Mesendoderm (in vitro differentiated cells): ENCODE measurements around the gene N4BP2.

Experiments used
- DNase-seq: peaks from one replicate; pipeline ENCODE4 v3.0.0; 2013
- H2AK5ac ChIP-seq: 2 replicates; pipeline ENCODE4 v1.6.1; 2013; ENCODE audit warnings: low read length, inconsistent platforms
- H2BK120ac ChIP-seq: 2 replicates; pipeline ENCODE4 v1.6.1; 2013; ENCODE audit warnings: low read depth, mild to moderate bottlenecking, low read length, moderate library complexity, mixed read lengths
- H2BK15ac ChIP-seq: replicated peaks from 2 replicates; pipeline ENCODE4 v1.6.1; 2013; ENCODE audit warnings: low read depth, mild to moderate bottlenecking, moderate library complexity
- H2BK5ac ChIP-seq: 2 replicates; pipeline ENCODE4 v1.6.1; 2013; ENCODE audit warnings: low read length, inconsistent platforms
- H3K18ac ChIP-seq: 2 replicates; pipeline ENCODE4 v1.6.1; 2013; ENCODE audit warnings: mild to moderate bottlenecking, low read length, mixed read lengths
- H3K23ac ChIP-seq: one replicate; pipeline ENCODE4 v1.6.1; 2013; ENCODE audit warnings: low read length
- H3K27ac ChIP-seq: 2 replicates; pipeline ENCODE4 v1.5.1; 2013; ENCODE audit warnings: low read depth, mild to moderate bottlenecking, inconsistent platforms, low read length, moderate library complexity
- H3K27me3 ChIP-seq: 2 replicates; pipeline ENCODE4 v1.6.1; 2013; ENCODE audit warnings: low read length, control low read depth, mild to moderate bottlenecking, inconsistent platforms; ENCODE audit not compliant: insufficient read depth, poor library complexity
- H3K36me3 ChIP-seq: 2 replicates; pipeline ENCODE4 v1.6.1; 2013; ENCODE audit warnings: low read length, inconsistent platforms; ENCODE audit not compliant: control insufficient read depth, insufficient read depth
- H3K4ac ChIP-seq: one replicate; pipeline ENCODE4 v1.6.1; 2013; ENCODE audit warnings: low read depth, mild to moderate bottlenecking, low read length, moderate library complexity
- H3K4me1 ChIP-seq: 2 replicates; pipeline ENCODE4 v1.6.1; 2013; ENCODE audit warnings: low read depth, low read length, inconsistent platforms; ENCODE audit not compliant: control insufficient read depth
- H3K4me2 ChIP-seq: 2 replicates; pipeline ENCODE4 v1.6.1; 2013; ENCODE audit warnings: low read length
- H3K4me3 ChIP-seq: 2 replicates; pipeline ENCODE4 v1.5.1; 2013; ENCODE audit warnings: mild to moderate bottlenecking, low read length
- H3K56ac ChIP-seq: one replicate; pipeline ENCODE4 v1.6.1; 2013; ENCODE audit warnings: low read length
- H3K79me1 ChIP-seq: 2 replicates; pipeline ENCODE4 v1.6.1; 2013; ENCODE audit warnings: low read length, inconsistent platforms
- H3K79me2 ChIP-seq: 2 replicates; pipeline ENCODE4 v1.6.1; 2013; ENCODE audit warnings: mild to moderate bottlenecking, low read length; ENCODE audit not compliant: control insufficient read depth, insufficient read depth
- H3K9ac ChIP-seq: 2 replicates; pipeline ENCODE4 v1.6.1; 2013; ENCODE audit warnings: low read length, inconsistent platforms
- H4K5ac ChIP-seq: one replicate; pipeline ENCODE4 v1.6.1; 2013; ENCODE audit warnings: low read length
- H4K8ac ChIP-seq: one replicate; pipeline ENCODE4 v1.6.1; 2013; ENCODE audit warnings: low read depth, mild to moderate bottlenecking, control low read depth, low read length, moderate library complexity
- WGBS: extraction: QIAGEN DNeasy Blood & Tissue Kit; methylation state at CpG from one replicate; pipeline ENCODE4 v1.1.7; 2013; ENCODE audit warnings: low lambda C conversion rate, missing lambda C conversion rate; ENCODE audit not compliant: insufficient coverage; ENCODE audit errors: extremely low coverage; 5-methylcytosine and 5-hydroxymethylcytosine counted together

Gene N4BP2

DNA sequence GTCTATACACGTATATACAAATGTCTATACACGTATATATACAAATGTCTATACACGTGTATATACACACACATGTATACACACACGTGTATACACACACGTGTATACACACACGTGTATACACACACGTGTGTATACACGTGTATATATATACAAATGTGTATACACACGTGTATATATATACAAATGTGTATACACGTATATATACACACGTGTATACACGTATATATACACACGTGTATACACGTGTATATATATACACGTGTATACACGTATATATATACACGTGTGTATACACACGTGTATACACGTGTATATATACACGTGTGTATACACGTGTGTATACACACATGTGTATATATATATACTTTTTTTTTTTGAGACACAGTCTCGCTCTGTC, 23.9 kb upstream of the N4BP2 start:
- Histone ChIP-seq H3K79me2 (no peaks in the 10 kb centered on the region), H3K27ac (no peak overlapping the region), H3K4me1 (no peaks in the 10 kb centered on the region), H4K5ac (no peak overlapping the region), H3K36me3 (no peaks in the 10 kb centered on the region), H3K56ac (no peak overlapping the region), H4K8ac (no peak overlapping the region), H3K4me2 (no peak overlapping the region), H3K18ac (no peak overlapping the region), H2BK120ac (no peak overlapping the region), H3K9ac (no peak overlapping the region), H3K4me3 (no peak overlapping the region), H3K23ac (no peak overlapping the region), H2BK5ac (no peak overlapping the region), H3K27me3 (no peaks in the 10 kb centered on the region), H2BK15ac (no peak overlapping the region), H2AK5ac (no peak overlapping the region), H3K4ac (no peak overlapping the region), H3K79me1 (no peaks in the 10 kb centered on the region)
- DNase-seq, result no peak
- WGBS, result no CpG with 5 or more reads among the region's 22 CpGs

DNA sequence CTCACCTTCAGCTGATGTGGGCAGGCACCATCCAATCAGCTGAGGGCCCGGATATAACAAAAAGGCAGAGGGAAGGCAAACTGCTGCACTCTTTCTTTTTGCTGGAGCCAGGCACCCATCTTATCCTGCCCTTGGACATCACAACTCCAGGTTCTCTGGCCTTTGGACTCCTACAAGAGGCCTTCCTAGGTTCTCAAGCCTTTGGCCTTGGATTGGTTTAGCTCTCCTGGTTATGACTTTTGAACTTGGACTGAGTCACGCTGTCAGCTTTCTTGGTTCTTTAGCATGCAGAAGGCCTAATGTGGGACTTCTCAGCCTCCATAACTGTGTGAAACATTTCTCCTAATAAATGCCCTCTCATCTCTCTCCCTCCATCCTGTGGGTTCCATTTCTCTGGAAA, 23.0 kb upstream of the N4BP2 start:
- H3K79me1 ChIP-seq, result no peaks in the 10 kb centered on the region
- H4K8ac ChIP-seq, result no peak overlapping the region
- no peaks in the 10 kb centered on the region for H3K27me3 ChIP-seq
- no peaks in the 10 kb centered on the region for H3K79me2 ChIP-seq
- no CpG with 5 or more reads among the region's 2 CpGs for WGBS
- H3K18ac ChIP-seq, result no peak overlapping the region
- no peak overlapping the region for H2BK15ac ChIP-seq
- H3K36me3 ChIP-seq, result no peaks in the 10 kb centered on the region
- H3K9ac ChIP-seq, result no peak overlapping the region
- no peak overlapping the region for H3K56ac ChIP-seq
- no peak overlapping the region for H2BK120ac ChIP-seq
- no peak overlapping the region for H3K4me2 ChIP-seq
- DNase-seq, result no peak
- H3K27ac ChIP-seq, result no peak overlapping the region
- no peaks in the 10 kb centered on the region for H3K4me1 ChIP-seq
- no peak overlapping the region for H3K4me3 ChIP-seq
- no peak overlapping the region for H2BK5ac ChIP-seq
- no peak overlapping the region for H3K4ac ChIP-seq
- H4K5ac ChIP-seq, result no peak overlapping the region
- H2AK5ac ChIP-seq, result no peak overlapping the region
- H3K23ac ChIP-seq, result no peak overlapping the region

DNA sequence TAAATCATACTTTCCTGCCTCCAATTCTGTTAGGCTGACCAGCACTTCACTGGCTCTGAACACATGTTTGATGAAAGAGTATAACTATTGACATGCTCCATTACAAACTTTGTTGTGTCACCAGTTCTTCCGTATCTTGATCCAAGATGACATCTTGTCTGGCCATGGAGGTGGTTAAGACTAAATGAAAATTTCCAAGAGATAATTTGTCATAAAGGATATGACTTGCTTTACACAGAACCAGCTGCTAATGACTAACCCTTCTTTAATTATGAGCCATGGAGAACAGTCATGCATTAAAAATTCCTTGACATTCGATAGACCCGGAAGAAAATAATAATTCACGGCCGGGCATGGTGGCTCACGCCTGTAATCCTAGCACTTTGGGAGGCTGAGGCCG, 17.7 kb upstream of the N4BP2 start:
- no CpG with 5 or more reads among the region's 7 CpGs for WGBS
- Histone ChIP-seq H3K4me1 (no peaks in the 10 kb centered on the region), H2BK120ac (no peak overlapping the region), H3K4me3 (no peak overlapping the region), H4K5ac (no peak overlapping the region), H4K8ac (no peak overlapping the region), H3K79me1 (no peaks in the 10 kb centered on the region), H3K23ac (no peak overlapping the region), H3K18ac (no peak overlapping the region), H3K4ac (no peak overlapping the region), H3K56ac (no peak overlapping the region), H3K27me3 (no peaks in the 10 kb centered on the region), H3K27ac (no peak overlapping the region), H3K79me2 (no peaks in the 10 kb centered on the region), H3K4me2 (no peak overlapping the region), H2BK5ac (no peak overlapping the region), H3K36me3 (no peaks in the 10 kb centered on the region), H2BK15ac (no peak overlapping the region), H2AK5ac (no peak overlapping the region), H3K9ac (no peak overlapping the region)
- DNase-seq, result no peak

DNA sequence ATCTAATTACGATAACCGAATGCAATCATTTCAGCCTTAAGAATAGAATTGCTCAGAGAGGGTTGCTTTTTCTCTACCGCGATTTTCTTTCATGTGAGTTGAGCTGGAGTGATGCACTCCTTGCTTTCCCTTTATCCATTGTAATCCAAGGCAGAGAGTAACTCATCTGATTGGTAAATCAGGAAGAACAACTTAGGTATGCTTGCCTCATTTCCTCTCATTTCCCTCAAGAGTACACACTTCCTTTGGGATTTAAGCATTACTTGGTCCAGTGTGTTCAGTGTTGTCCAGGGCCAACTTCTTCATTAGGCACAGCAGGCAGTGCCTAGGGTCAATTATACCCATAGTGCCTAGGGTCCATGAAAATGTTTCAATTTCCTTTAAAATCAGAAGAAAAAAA, 15.7 kb upstream of the N4BP2 start:
- Histone ChIP-seq H2BK15ac (no peak overlapping the region), H3K4me1 (no peaks in the 10 kb centered on the region), H2BK120ac (no peak overlapping the region), H3K4ac (no peak overlapping the region), H3K9ac (no peak overlapping the region), H2AK5ac (no peak overlapping the region), H3K4me2 (no peak overlapping the region), H3K23ac (no peak overlapping the region), H3K56ac (no peak overlapping the region), H3K4me3 (no peak overlapping the region), H3K36me3 (no peaks in the 10 kb centered on the region), H3K18ac (no peak overlapping the region), H3K27ac (no peak overlapping the region), H4K5ac (no peak overlapping the region), H3K27me3 (no peaks in the 10 kb centered on the region), H4K8ac (no peak overlapping the region), H3K79me1 (no peaks in the 10 kb centered on the region), H2BK5ac (no peak overlapping the region), H3K79me2 (no peaks in the 10 kb centered on the region)
- no peak for DNase-seq
- WGBS, result no CpG with 5 or more reads among the region's 4 CpGs

DNA sequence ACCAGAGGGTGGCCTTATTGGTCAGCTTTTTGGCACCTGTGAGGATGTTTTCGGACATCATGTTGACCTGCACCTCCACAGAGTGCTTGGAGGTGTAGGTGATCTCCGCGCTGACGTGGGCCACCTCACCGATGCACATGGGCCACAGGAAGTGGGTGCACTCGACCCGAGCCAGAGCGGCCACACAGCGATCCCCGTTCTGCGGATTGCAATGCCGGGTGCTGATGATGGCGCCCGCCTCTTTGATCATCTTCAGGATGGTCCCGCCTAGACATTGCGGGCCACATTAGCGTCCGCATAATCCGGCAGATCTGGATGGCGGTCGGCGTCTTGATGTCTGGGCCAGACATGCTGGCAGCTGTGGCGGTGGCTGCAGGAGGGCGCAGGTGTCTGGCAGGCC, 12.9 kb upstream of the N4BP2 start:
- Histone ChIP-seq H2BK5ac (no peak overlapping the region), H4K8ac (no peak overlapping the region), H3K18ac (no peak overlapping the region), H2AK5ac (no peak overlapping the region), H3K9ac (no peak overlapping the region), H3K27ac (no peak overlapping the region), H3K4me3 (no peak overlapping the region), H2BK15ac (no peak overlapping the region), H3K36me3 (no peaks in the 10 kb centered on the region), H4K5ac (no peak overlapping the region), H3K4me2 (no peak overlapping the region), H3K79me2 (no peaks in the 10 kb centered on the region), H2BK120ac (no peak overlapping the region), H3K79me1 (no peaks in the 10 kb centered on the region), H3K4ac (no peak overlapping the region), H3K27me3 (no peaks in the 10 kb centered on the region), H3K4me1 (no peaks in the 10 kb centered on the region), H3K23ac (no peak overlapping the region), H3K56ac (no peak overlapping the region)
- no peak for DNase-seq
- no CpG with 5 or more reads among the region's 24 CpGs for WGBS

DNA sequence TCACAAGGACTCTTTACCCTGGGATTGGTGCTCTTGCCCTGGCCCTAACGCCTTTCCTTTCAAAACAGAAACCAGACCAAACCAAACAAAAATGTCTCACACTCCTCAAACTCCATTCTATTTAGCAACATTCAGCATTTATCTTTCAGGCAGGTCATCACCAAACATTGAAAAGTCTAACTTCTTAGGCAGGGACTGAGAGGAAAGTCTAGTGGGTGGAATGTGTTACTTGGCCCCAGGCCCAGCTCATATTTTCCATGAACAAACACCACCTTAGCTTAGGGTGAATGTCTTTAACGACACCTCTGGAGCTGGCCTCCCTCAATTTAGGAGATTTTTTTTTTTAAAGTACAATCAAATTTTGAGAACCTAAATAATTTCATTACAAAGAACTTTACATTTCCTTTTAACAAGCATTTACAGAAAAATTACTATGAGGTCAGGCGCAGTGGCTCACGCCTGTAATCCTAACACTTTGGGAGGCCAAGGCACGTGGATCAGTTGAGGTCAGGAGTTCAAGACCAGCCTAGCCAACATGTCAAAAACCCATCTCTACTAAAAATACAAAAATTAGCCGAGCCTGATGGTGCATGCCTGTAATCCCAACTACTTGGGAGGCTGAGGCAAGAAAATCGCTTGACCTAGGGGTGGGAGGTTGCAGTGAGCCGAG, 10.2 kb upstream of the N4BP2 start:
- Histone ChIP-seq H3K23ac (no peak overlapping the region), H3K79me2 (no peaks in the 10 kb centered on the region), H2AK5ac (no peak overlapping the region), H3K27ac (no peak overlapping the region), H2BK5ac (no peak overlapping the region), H3K4ac (no peak overlapping the region), H4K8ac (no peak overlapping the region), H2BK120ac (no peak overlapping the region), H3K79me1 (no peaks in the 10 kb centered on the region), H3K36me3 (no peaks in the 10 kb centered on the region), H3K4me3 (no peak overlapping the region), H4K5ac (no peak overlapping the region), H3K18ac (no peak overlapping the region), H3K56ac (no peak overlapping the region), H3K27me3 (no peaks in the 10 kb centered on the region), H2BK15ac (no peak overlapping the region), H3K4me2 (no peak overlapping the region), H3K4me1 (no peaks in the 10 kb centered on the region), H3K9ac (no peak overlapping the region)
- peak; percentile 56 for DNase-seq
- no CpG with 5 or more reads among the region's 8 CpGs for WGBS
